ENCODE results near the gene SIVA1. TPM values are rescaled to one million over a fixed set of nuclear protein-coding genes. Genes with fewer than 3 reads are reported as not detected.

SIVA1 gene
- total and polyA plus RNA-seq, 9 of the 15 experiments (the other 6 are each of a cell fraction or from before 2014, with no cell fraction given): 4.2 to 186 (median 54.2) TPM

- TF ChIP-seq ZBTB2 (IDR thresholded peaks at IDR 0.05): 0 out of 2 replicates have a peak, but pooled peaks have one; percentile 41
- 0 out of 4 replicates have a peak, but pooled peaks of 1 of the 2 experiments have one; percentile 32 for TF ChIP-seq ZNF639 (CRISPR knock-in tag; conservative IDR thresholded peaks at IDR 0.05 in 1 of 2, IDR thresholded peaks at IDR 0.05 in 1 of 2)
- TF ChIP-seq FOS (IDR thresholded peaks at IDR 0.05; ENCODE audit: extremely low read depth, insufficient read length): peak; percentile 80
- 0 out of 2 replicates have a peak, but pooled peaks have one; percentile 78 for TF ChIP-seq RBM34 (IDR thresholded peaks at IDR 0.05; ENCODE audit: borderline replicate concordance, insufficient read depth, low read length)
- TF ChIP-seq FOXK2 (conservative IDR thresholded peaks at IDR 0.05 in 1 of 2, IDR thresholded peaks at IDR 0.05 in 1 of 2; ENCODE audit: low read depth in 2 of 2): peak; percentile 44 to 54; a peak in 2 of 4 replicates
- no peak for TF ChIP-seq RAD51 (IDR thresholded peaks at IDR 0.05; ENCODE audit: borderline replicate concordance, low read depth)
- 0 out of 2 replicates have a peak, but pooled peaks have one; percentile 44 for TF ChIP-seq AFF4 (CRISPR knock-in tag; IDR thresholded peaks at IDR 0.05)
- peak; percentile 41 for TF ChIP-seq NEUROD1 (IDR thresholded peaks at IDR 0.05; ENCODE audit: borderline replicate concordance, low read depth, low read length, partially characterized antibody)
- TF ChIP-seq ZFX (CRISPR knock-in tag; IDR thresholded peaks at IDR 0.05): peak; percentile 75
- peak; percentile 34; the same call in 1 of the 2 replicates for TF ChIP-seq RB1 (IDR thresholded peaks at IDR 0.05; ENCODE audit: low read depth)
- TF ChIP-seq TFAM (CRISPR knock-in tag; conservative IDR thresholded peaks at IDR 0.05): no peak
- TF ChIP-seq E2F6 (IDR thresholded peaks at IDR 0.05; ENCODE audit: borderline replicate concordance in 1 of 2, extremely low read depth in 1 of 2, insufficient read depth in 1 of 2, insufficient read length in 1 of 2, low read depth in 1 of 2, low read length in 1 of 2, poor library complexity in 1 of 2, severe bottlenecking in 1 of 2): peak; percentile 69 to 89
- peak; percentile 97 for TF ChIP-seq MTA1 (IDR thresholded peaks at IDR 0.05; ENCODE audit: borderline replicate concordance)
- peak; percentile 89 for TF ChIP-seq SP1 (CRISPR knock-in tag; IDR thresholded peaks at IDR 0.05)
- TF ChIP-seq EP400 (IDR thresholded peaks at IDR 0.05): peak; percentile 64; the same call in 1 of the 2 replicates
- TF ChIP-seq ZNF780A (CRISPR knock-in tag; IDR thresholded peaks at IDR 0.05): no peak
Measured at GRCh38 chr14:104752735-104753527, at the start of gene SIVA1 (continued).

Measured in K562 (cell line).